ENCODE data around the gene SIAH3. TPM values are rescaled to one million over a fixed set of nuclear protein-coding genes. Genes with fewer than 3 reads are reported as not detected.

The SIAH3 gene
- total RNA-seq, result 1 to 10 TPM in 3 of 5 donors, under 1 TPM in 2; 0.19 to 4.8 (median 2.4) TPM
- total RNA-seq (2013), result 0.33 TPM
- 0 to 28.7 (median 0.57) reads per million in 29 experiments for total RNA-seq

DNA sequence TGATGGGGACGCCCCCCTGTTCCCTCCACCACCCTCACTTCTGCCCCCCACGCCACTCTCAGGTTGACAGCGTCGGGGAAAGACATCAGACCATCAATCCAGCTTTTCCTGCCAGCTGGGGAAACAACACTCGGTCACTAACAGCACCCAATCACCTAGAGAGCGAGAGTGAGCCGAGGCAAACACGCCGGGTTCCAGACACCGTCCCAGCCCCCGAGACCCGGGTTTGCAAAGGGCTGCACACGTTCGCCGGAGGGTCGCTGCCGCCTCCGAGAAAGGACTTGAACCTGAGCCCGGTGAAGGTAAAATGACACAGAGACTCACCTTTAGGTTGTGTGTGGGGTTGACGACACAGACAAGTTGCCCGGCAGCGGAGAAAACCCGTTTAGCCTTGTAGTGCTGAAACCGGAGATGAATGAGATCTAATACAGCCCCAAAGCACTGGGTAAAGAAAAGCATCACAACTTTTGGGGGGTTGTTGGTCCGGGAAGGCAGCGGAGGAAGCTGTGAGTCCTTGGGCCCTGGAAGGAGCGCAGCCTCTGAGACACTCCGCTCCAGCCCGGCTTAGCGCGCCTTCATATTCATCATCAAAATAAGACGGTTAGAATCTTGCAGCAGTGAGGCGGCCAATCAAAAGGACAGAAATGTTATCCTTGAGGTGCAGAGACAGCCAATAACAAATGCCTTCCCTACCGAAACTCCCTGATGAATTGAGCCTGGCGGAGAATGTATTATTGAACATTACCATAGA is at the start of gene SIAH3:
SIAH3 (minus strand) TSS at position 583 of the 751 bp plus-strand sequence; CDS start at position 459, 124 bp downstream.
- Mint-ChIP-seq H3K36me3 (no peaks in the 10 kb centered on the region), H3K27ac (peak within 1 kb of the TSS; percentile 53 to 83), H3K4me1 (peaks cover 51 to 56% (median 55%) of the 10 kb centered on the region in 3 donors), H3K27me3 (peaks cover 3 to 18% of the 10 kb centered on the region in 2 donors), H3K4me3 (peak within 1 kb of the TSS; percentile 83 to 96 (median 91)), H3K9me3 (peaks cover 4 to 10% (median 7%) of the 10 kb centered on the region in 3 donors)
- POLR2A ChIA-PET, result no interaction called here
- no peaks in the 10 kb centered on the region for H3K9me3 ChIP-seq
- no peaks in the 10 kb centered on the region for H3K36me3 ChIP-seq (ENCODE audit: control insufficient read depth in 2 of 2, extremely low read depth in 1 of 2, insufficient read depth in 1 of 2, low read length in 1 of 2)
- peak within 1 kb of the TSS; percentile 50 to 57 for H3K4me3 ChIP-seq (ENCODE audit: control insufficient read depth in 1 of 2, extremely low read depth in 1 of 2, low read length in 1 of 2)
- ATAC-seq (replicated peaks in 1 of 4) (peak; percentile 29 to 66 (median 32)), DNase-seq (peak in 24 of 35 experiments; percentile 3 to 49 (median 18))
- no peak within 1 kb of the TSS for H3K27ac ChIP-seq (ENCODE audit: low read length)
- peaks cover 0 to 34% of the 10 kb centered on the region in 2 experiments for H3K27me3 ChIP-seq (replicated peaks in 1 of 2; ENCODE audit: control insufficient read depth in 2 of 2, extremely low read depth in 1 of 2, insufficient read depth in 2 of 2, low read length in 1 of 2)
- CTCF ChIA-PET, result interaction anchor here in 1 of 2 donors (0.6 kb wide), 1 partner anchor 8 kb away, joined by 3 read pairs; no protein-coding TSS in a partner anchor
- peaks cover 33 to 42% of the 10 kb centered on the region in 2 experiments for H3K4me1 ChIP-seq (ENCODE audit: control insufficient read depth in 1 of 2, extremely low read depth in 1 of 2, insufficient read depth in 2 of 2, low read length in 2 of 2)
- WGBS (ENCODE audit: insufficient coverage), result 8% methylated on average over 30 of the region's 35 CpGs

DNA sequence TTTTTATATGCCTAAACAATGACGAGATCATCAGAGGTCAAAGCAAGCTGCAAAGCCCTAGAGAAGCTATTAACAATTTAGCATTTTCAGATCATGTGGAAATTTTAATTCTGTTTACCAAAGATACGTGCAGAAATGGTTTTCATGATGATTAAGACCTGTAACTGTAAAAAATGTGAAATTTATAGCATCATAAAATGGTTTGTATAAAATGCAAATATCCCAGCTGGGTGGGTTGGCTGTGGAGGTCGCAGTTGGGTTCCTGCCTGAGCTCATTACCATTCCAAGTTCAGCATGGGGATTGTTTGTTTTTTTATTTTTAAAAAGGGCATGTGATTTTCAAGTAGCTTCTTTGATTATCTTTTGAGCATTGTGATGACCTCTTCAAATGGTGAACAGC is 47.9 kb upstream of the SIAH3 start:
- H3K4me1 Mint-ChIP-seq, result no peaks in the 10 kb centered on the region
- WGBS (ENCODE audit: insufficient coverage), result 67% methylated on average over 1 of the region's 3 CpGs
- CTCF ChIA-PET, result no interaction called here

GRCh38 chr13:45897562-45897961 is 46.0 kb upstream of the SIAH3 start:
- Histone ChIP-seq H3K4me1 (ENCODE audit: control insufficient read depth in 1 of 2, extremely low read depth in 1 of 2, insufficient read depth in 2 of 2, low read length in 2 of 2) (no peaks in the 10 kb centered on the region), H3K4me3 (ENCODE audit: control insufficient read depth in 1 of 2, extremely low read depth in 1 of 2, low read length in 1 of 2) (no peak overlapping the region), H3K27me3 (replicated peaks in 1 of 2; ENCODE audit: control insufficient read depth in 2 of 2, extremely low read depth in 1 of 2, insufficient read depth in 2 of 2, low read length in 1 of 2) (peaks cover 0 to 5% of the 10 kb centered on the region in 2 experiments), H3K36me3 (ENCODE audit: control insufficient read depth in 2 of 2, extremely low read depth in 1 of 2, insufficient read depth in 1 of 2, low read length in 1 of 2) (no peaks in the 10 kb centered on the region), H3K9me3 (no peaks in the 10 kb centered on the region), H3K27ac (ENCODE audit: low read length) (no peak overlapping the region)
- DNase-seq (no peak), ATAC-seq (replicated peaks in 1 of 4) (no peak)
- ChIA-PET POLR2A (no interaction called here), CTCF (no interaction called here)
- Mint-ChIP-seq H3K27me3 (peaks cover 13 to 20% of the 10 kb centered on the region in 2 donors), H3K36me3 (no peaks in the 10 kb centered on the region), H3K27ac (no peak overlapping the region), H3K9me3 (peaks cover 0 to 5% (median 0%) of the 10 kb centered on the region in 3 donors), H3K4me1 (no peaks in the 10 kb centered on the region), H3K4me3 (no peak overlapping the region)
- no CpG with 5 or more reads among the region's 2 CpGs for WGBS (ENCODE audit: insufficient coverage)

More for the DNA sequence above, 47.9 kb upstream of the SIAH3 start:
- Mint-ChIP-seq H3K27ac (no peak overlapping the region), H3K9me3 (peaks cover 0 to 5% (median 0%) of the 10 kb centered on the region in 3 donors), H3K36me3 (no peaks in the 10 kb centered on the region), H3K4me3 (no peak overlapping the region), H3K27me3 (peaks cover 13 to 20% of the 10 kb centered on the region in 2 donors)
- no peak for ATAC-seq (replicated peaks in 1 of 4)
- POLR2A ChIA-PET, result interaction anchor here in 1 of 2 donors (0.6 kb wide), 1 partner anchor 1358 kb away, joined by 4 read pairs; no protein-coding TSS in a partner anchor
- Histone ChIP-seq H3K36me3 (ENCODE audit: control insufficient read depth in 2 of 2, extremely low read depth in 1 of 2, insufficient read depth in 1 of 2, low read length in 1 of 2) (no peaks in the 10 kb centered on the region), H3K27me3 (replicated peaks in 1 of 2; ENCODE audit: control insufficient read depth in 2 of 2, extremely low read depth in 1 of 2, insufficient read depth in 2 of 2, low read length in 1 of 2) (peaks cover 0 to 4% of the 10 kb centered on the region in 2 experiments), H3K4me3 (ENCODE audit: control insufficient read depth in 1 of 2, extremely low read depth in 1 of 2, low read length in 1 of 2) (no peak overlapping the region), H3K4me1 (ENCODE audit: control insufficient read depth in 1 of 2, extremely low read depth in 1 of 2, insufficient read depth in 2 of 2, low read length in 2 of 2) (no peaks in the 10 kb centered on the region), H3K27ac (ENCODE audit: low read length) (no peak overlapping the region), H3K9me3 (no peaks in the 10 kb centered on the region)
- no peak for DNase-seq

GRCh38 chr13:45896285-45896684 is 44.7 kb upstream of the SIAH3 start:
- no peaks in the 10 kb centered on the region for H3K4me1 ChIP-seq (ENCODE audit: control insufficient read depth in 1 of 2, extremely low read depth in 1 of 2, insufficient read depth in 2 of 2, low read length in 2 of 2)
- H3K27me3 Mint-ChIP-seq, result peaks cover 13 to 27% of the 10 kb centered on the region in 2 donors
- H3K9me3 ChIP-seq, result no peaks in the 10 kb centered on the region
- no peak overlapping the region for H3K27ac ChIP-seq (ENCODE audit: low read length)
- WGBS (ENCODE audit: insufficient coverage), result 88% methylated on average over 4 of the region's 5 CpGs
- H3K27me3 ChIP-seq (replicated peaks in 1 of 2; ENCODE audit: control insufficient read depth in 2 of 2, extremely low read depth in 1 of 2, insufficient read depth in 2 of 2, low read length in 1 of 2), result peaks cover 0 to 11% of the 10 kb centered on the region in 2 experiments
- ATAC-seq (replicated peaks in 1 of 4) (no peak), DNase-seq (no peak)
- POLR2A ChIA-PET, result no interaction called here
- no peak overlapping the region for H3K27ac Mint-ChIP-seq
- CTCF ChIA-PET, result no interaction called here
- no peak overlapping the region for H3K4me3 ChIP-seq (ENCODE audit: control insufficient read depth in 1 of 2, extremely low read depth in 1 of 2, low read length in 1 of 2)
- no peaks in the 10 kb centered on the region for H3K36me3 Mint-ChIP-seq
- peaks cover 0 to 5% (median 0%) of the 10 kb centered on the region in 3 donors for H3K9me3 Mint-ChIP-seq
- H3K36me3 ChIP-seq (ENCODE audit: control insufficient read depth in 2 of 2, extremely low read depth in 1 of 2, insufficient read depth in 1 of 2, low read length in 1 of 2), result no peaks in the 10 kb centered on the region
- no peak overlapping the region for H3K4me3 Mint-ChIP-seq
- no peaks in the 10 kb centered on the region for H3K4me1 Mint-ChIP-seq

DNA sequence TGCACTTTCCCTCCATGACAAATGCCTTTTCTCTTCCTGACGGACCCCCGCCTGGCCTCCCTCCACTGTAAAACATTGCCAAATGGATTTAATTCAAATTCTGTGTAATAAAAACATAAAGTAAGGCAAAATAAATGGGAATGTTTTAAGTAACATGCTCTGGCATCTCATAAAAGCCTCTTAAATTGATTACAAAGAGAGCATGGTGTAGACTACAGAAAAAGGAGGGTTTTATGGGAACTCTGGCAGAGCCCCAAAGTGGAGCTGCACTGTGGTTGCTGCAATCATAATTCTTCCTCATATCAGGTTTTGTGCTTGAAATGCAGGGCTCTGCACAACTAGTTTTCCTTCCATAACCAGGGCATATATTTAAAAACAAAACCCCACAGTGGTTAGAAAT is 44.3 kb upstream of the SIAH3 start:
- ChIA-PET POLR2A (no interaction called here), CTCF (no interaction called here)
- ATAC-seq (replicated peaks in 1 of 4), result no peak

GRCh38 chr13:45892513-45892912 is 41.0 kb upstream of the SIAH3 start:
- POLR2A ChIA-PET, result no interaction called here

More for the DNA sequence above, 44.3 kb upstream of the SIAH3 start:
- H3K27me3 ChIP-seq (replicated peaks in 1 of 2; ENCODE audit: control insufficient read depth in 2 of 2, extremely low read depth in 1 of 2, insufficient read depth in 2 of 2, low read length in 1 of 2), result peaks cover 0 to 11% of the 10 kb centered on the region in 2 experiments
- no peaks in the 10 kb centered on the region for H3K9me3 ChIP-seq
- no peaks in the 10 kb centered on the region for H3K36me3 ChIP-seq (ENCODE audit: control insufficient read depth in 2 of 2, extremely low read depth in 1 of 2, insufficient read depth in 1 of 2, low read length in 1 of 2)
- H3K4me3 ChIP-seq (ENCODE audit: control insufficient read depth in 1 of 2, extremely low read depth in 1 of 2, low read length in 1 of 2), result no peak overlapping the region
- Mint-ChIP-seq H3K9me3 (peaks cover 0 to 5% (median 0%) of the 10 kb centered on the region in 3 donors), H3K4me1 (no peaks in the 10 kb centered on the region), H3K4me3 (no peak overlapping the region), H3K36me3 (no peaks in the 10 kb centered on the region), H3K27me3 (peaks cover 17 to 26% of the 10 kb centered on the region in 2 donors), H3K27ac (no peak overlapping the region)
- WGBS (ENCODE audit: insufficient coverage), result no CpG with 5 or more reads among the region's 2 CpGs
- no peak for DNase-seq
- no peaks in the 10 kb centered on the region for H3K4me1 ChIP-seq (ENCODE audit: control insufficient read depth in 1 of 2, extremely low read depth in 1 of 2, insufficient read depth in 2 of 2, low read length in 2 of 2)
- H3K27ac ChIP-seq (ENCODE audit: low read length), result no peak overlapping the region

More at GRCh38 chr13:45892513-45892912, 41.0 kb upstream of the SIAH3 start:
- Histone ChIP-seq H3K27me3 (replicated peaks in 1 of 2; ENCODE audit: control insufficient read depth in 2 of 2, extremely low read depth in 1 of 2, insufficient read depth in 2 of 2, low read length in 1 of 2) (peaks cover 0 to 11% of the 10 kb centered on the region in 2 experiments), H3K36me3 (ENCODE audit: control insufficient read depth in 2 of 2, extremely low read depth in 1 of 2, insufficient read depth in 1 of 2, low read length in 1 of 2) (no peaks in the 10 kb centered on the region), H3K9me3 (no peaks in the 10 kb centered on the region), H3K4me3 (ENCODE audit: control insufficient read depth in 1 of 2, extremely low read depth in 1 of 2, low read length in 1 of 2) (no peak overlapping the region), H3K4me1 (ENCODE audit: control insufficient read depth in 1 of 2, extremely low read depth in 1 of 2, insufficient read depth in 2 of 2, low read length in 2 of 2) (no peaks in the 10 kb centered on the region), H3K27ac (ENCODE audit: low read length) (no peak overlapping the region)
- H3K9me3 Mint-ChIP-seq, result peaks cover 0 to 2% (median 0%) of the 10 kb centered on the region in 3 donors
- no peaks in the 10 kb centered on the region for H3K36me3 Mint-ChIP-seq
- no peak overlapping the region for H3K4me3 Mint-ChIP-seq
- ATAC-seq (replicated peaks in 1 of 4), result no peak
- no peak for DNase-seq
- H3K4me1 Mint-ChIP-seq, result no peaks in the 10 kb centered on the region
- CTCF ChIA-PET, result no interaction called here
- H3K27ac Mint-ChIP-seq, result no peak overlapping the region
- H3K27me3 Mint-ChIP-seq, result peaks cover 10 to 19% of the 10 kb centered on the region in 2 donors
